Measurements from ENCODE around the gene GRXCR1.

GRXCR1 gene

GRCh38 chr4:42925921-42926320 is 33.4 kb downstream of the GRXCR1 start:
- TF ChIP-seq, protein P1, sequence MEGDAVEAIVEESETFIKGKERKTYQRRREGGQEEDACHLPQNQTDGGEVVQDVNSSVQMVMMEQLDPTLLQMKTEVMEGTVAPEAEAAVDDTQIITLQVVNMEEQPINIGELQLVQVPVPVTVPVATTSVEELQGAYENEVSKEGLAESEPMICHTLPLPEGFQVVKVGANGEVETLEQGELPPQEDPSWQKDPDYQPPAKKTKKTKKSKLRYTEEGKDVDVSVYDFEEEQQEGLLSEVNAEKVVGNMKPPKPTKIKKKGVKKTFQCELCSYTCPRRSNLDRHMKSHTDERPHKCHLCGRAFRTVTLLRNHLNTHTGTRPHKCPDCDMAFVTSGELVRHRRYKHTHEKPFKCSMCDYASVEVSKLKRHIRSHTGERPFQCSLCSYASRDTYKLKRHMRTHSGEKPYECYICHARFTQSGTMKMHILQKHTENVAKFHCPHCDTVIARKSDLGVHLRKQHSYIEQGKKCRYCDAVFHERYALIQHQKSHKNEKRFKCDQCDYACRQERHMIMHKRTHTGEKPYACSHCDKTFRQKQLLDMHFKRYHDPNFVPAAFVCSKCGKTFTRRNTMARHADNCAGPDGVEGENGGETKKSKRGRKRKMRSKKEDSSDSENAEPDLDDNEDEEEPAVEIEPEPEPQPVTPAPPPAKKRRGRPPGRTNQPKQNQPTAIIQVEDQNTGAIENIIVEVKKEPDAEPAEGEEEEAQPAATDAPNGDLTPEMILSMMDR (conservative IDR thresholded peaks at IDR 0.05) = no peak
- no peak overlapping the region for H3K27ac ChIP-seq

DNA sequence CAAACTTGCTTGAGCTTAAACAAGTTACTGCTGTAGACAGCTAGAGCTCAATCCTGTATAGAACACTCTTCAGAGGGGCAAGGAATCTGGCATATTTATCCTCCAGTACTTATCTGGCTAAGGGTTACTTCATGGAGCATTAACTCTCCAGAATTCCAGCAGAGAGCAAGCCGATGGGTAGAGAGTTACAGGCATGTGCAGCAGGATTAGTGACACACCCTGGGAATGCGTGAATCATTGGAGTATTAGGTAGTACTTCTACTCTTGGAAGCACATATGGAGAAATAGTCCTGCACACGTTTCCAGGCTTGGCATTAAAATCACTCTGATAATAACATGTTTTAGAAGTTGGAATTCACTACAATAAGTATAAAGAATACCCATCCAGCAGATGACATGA is 35.4 kb downstream of the GRXCR1 start:
- TF ChIP-seq, protein P1 (conservative IDR thresholded peaks at IDR 0.05) = no peak
- H3K27ac ChIP-seq = no peak overlapping the region

- no peak overlapping the region for H3K27ac ChIP-seq
- TF ChIP-seq, protein P1 (conservative IDR thresholded peaks at IDR 0.05) = no peak
Measured at GRCh38 chr4:42928582-42928981, 36.1 kb downstream of the GRXCR1 start.

DNA sequence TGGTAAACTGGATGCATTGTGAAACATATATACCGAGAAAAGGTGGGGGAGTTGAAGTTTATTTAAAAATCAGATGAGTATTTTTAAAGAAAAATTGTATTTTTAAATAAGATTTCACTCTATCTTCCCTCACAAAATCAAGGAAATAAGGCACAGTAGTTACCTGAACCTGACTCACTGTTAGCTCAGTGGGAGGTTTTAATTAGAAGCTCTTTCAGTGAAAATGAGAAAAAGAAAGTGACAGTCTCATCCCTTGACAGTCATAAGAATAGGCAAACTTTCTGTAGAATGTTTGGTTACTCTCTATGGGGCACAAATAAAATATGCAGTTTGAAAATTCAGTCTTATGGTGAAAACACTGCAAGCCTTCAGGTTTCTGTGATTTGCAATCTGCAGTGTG is 49.7 kb downstream of the GRXCR1 start:
- no peak overlapping the region for H3K27ac ChIP-seq
- TF ChIP-seq, protein P1 (conservative IDR thresholded peaks at IDR 0.05) = no peak

DNA sequence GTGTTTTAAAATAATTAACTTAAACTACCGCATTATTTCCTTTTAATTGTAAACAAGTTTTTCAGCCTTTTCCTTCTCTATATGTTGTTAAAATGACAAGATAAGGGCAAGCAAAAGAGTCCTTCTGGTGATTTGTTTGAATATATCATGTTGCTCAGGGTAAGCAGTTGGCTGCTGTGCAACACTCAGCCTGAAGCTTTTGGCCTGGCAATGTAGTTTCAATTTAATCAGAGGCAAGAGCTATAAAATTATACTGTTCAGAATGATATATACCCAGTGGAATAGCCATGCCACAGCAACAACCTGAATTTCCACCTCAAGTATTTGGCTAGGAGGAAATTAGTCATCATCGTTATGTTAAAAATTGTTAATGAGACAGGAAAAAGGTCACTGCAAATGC is 53.4 kb downstream of the GRXCR1 start:
- H3K27ac ChIP-seq = no peak overlapping the region
- TF ChIP-seq, protein P1 (conservative IDR thresholded peaks at IDR 0.05) = no peak

GRCh38 chr4:42953321-42953720 is 60.8 kb downstream of the GRXCR1 start:
- TF ChIP-seq, protein P1 (conservative IDR thresholded peaks at IDR 0.05) = no peak
- H3K27ac ChIP-seq = no peak overlapping the region

GRCh38 chr4:42954963-42955669 is 62.6 kb downstream of the GRXCR1 start:
- TF ChIP-seq, protein P1 (conservative IDR thresholded peaks at IDR 0.05) = no peak
- H3K27ac ChIP-seq = no peak overlapping the region

Data from VCaP (cell line).